AG04450 (cell line): ENCODE measurements around the gene ETV7. TPM values are rescaled to one million over a fixed set of nuclear protein-coding genes. Genes with fewer than 3 reads are reported as not detected.

Experiments used
- CTCF ChIA-PET: fragments of 300-600, 350-600 bp; formaldehyde crosslinking; extraction: SDS; loops from one replicate; lab custom pipeline; 2022; ENCODE audit warnings: antibody characterized with exemption, inconsistent platforms; lab: Charles Lee
- POLR2A ChIA-PET: fragments of 350-600 bp; formaldehyde crosslinking; extraction: SDS; loops from one replicate; lab custom pipeline; 2021; ENCODE audit warnings: antibody characterized with exemption, inconsistent platforms; lab: Yijun Ruan, JAX
- DNase-seq: peaks from one replicate; pipeline ENCODE4 v3.0.0-alpha.2; 2011; ENCODE audit warnings: low read depth, low spot score
- H3K27ac ChIP-seq: one replicate; pipeline ENCODE4 v1.5.1; 2012; ENCODE audit warnings: low read depth, low read length, control low read depth
- H3K27me3 ChIP-seq: one replicate; pipeline ENCODE4 v1.6.0; 2012; ENCODE audit warnings: low read length; ENCODE audit not compliant: control insufficient read depth, insufficient read depth
- H3K4me3 ChIP-seq: 2 replicates; pipeline ENCODE4 v1.5.1; 2011; ENCODE audit warnings: mild to moderate bottlenecking, low read depth, low read length, control low read depth
- H3K9me3 ChIP-seq: 2 replicates; pipeline ENCODE4 v1.5.1; 2012; ENCODE audit warnings: low read length; ENCODE audit not compliant: control insufficient read depth, insufficient read depth
- polyA plus RNA-seq: library from polyadenylated mRNA; depleted of rRNA; stranded (reverse); fragments of >200 nt; gene quantifications from 2 replicates; pipeline ENCODE4 v1.2.3, GENCODE V29; 2011
- TF ChIP-seq, protein P1 (sequence below): IDR thresholded peaks from 2 replicates; pipeline ENCODE4 v1.5.1; 2011; ENCODE audit warnings: low read depth, low read length, control low read depth, inconsistent platforms

ETV7 gene
- polyA plus RNA-seq, 1 experiment: 0.41 TPM

DNA sequence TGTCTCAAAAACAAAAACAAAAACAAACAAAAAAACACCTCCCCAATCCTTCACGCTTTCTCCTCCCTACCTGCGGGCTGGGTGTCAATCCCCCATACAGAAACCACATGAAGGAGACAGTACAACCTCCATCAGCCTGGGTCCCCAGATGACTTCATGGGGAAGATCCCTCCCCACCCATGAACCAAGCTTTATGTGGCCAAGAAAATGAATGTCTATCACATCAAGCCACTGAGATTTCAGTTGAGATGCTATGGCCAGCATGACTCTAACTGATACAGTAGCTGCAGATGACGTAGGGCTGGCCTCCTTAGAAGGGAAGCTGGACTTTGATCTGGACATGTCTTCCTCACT, 29.6 kb downstream of the ETV7 start:
- CTCF ChIA-PET: interaction anchor here (0.6 to 4.7 kb wide), 4 partner anchors 16 to 769 kb away, joined by 4 to 59 read pairs (median 22); no protein-coding TSS in a partner anchor
- Histone ChIP-seq H3K27ac (no peak overlapping the region), H3K4me3 (no peak overlapping the region), H3K27me3 (peaks cover 15% of the 10 kb centered on the region), H3K9me3 (no peaks in the 10 kb centered on the region)
- POLR2A ChIA-PET: no interaction called here
- TF ChIP-seq, protein P1, sequence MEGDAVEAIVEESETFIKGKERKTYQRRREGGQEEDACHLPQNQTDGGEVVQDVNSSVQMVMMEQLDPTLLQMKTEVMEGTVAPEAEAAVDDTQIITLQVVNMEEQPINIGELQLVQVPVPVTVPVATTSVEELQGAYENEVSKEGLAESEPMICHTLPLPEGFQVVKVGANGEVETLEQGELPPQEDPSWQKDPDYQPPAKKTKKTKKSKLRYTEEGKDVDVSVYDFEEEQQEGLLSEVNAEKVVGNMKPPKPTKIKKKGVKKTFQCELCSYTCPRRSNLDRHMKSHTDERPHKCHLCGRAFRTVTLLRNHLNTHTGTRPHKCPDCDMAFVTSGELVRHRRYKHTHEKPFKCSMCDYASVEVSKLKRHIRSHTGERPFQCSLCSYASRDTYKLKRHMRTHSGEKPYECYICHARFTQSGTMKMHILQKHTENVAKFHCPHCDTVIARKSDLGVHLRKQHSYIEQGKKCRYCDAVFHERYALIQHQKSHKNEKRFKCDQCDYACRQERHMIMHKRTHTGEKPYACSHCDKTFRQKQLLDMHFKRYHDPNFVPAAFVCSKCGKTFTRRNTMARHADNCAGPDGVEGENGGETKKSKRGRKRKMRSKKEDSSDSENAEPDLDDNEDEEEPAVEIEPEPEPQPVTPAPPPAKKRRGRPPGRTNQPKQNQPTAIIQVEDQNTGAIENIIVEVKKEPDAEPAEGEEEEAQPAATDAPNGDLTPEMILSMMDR: no peak
- no peak for DNase-seq

DNA sequence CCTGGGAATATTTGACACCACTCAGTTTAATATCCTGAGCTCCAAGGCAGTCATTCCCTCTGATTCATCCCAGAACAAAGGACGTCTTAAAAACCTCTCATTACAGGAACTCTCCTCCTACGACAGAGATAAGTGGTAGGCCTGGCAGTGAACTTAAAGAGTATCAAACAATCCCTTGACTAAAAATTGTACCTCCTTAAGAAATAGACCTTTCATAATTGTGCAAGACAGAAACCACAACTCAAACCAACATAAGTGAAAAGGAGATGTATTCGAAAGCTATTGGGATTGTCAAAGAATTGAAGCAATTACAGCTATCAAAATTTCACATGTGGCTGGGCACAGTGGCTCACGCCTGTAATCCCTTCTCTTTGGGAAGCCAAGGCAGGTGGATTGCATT, 31.6 kb downstream of the ETV7 start:
- ChIA-PET POLR2A (interaction anchor here (0.7 kb wide), 1 partner anchor 329 kb away, joined by 11 read pairs; no protein-coding TSS in a partner anchor), CTCF (interaction anchor here (0.9 to 2.7 kb wide), 2 partner anchors 15 to 232 kb away, joined by 6 to 16 read pairs; no protein-coding TSS in a partner anchor)
- no peak for DNase-seq
- Histone ChIP-seq H3K27me3 (peaks cover 14% of the 10 kb centered on the region), H3K27ac (no peak overlapping the region), H3K9me3 (no peaks in the 10 kb centered on the region), H3K4me3 (no peak overlapping the region)
- TF ChIP-seq, protein P1: no peak

DNA sequence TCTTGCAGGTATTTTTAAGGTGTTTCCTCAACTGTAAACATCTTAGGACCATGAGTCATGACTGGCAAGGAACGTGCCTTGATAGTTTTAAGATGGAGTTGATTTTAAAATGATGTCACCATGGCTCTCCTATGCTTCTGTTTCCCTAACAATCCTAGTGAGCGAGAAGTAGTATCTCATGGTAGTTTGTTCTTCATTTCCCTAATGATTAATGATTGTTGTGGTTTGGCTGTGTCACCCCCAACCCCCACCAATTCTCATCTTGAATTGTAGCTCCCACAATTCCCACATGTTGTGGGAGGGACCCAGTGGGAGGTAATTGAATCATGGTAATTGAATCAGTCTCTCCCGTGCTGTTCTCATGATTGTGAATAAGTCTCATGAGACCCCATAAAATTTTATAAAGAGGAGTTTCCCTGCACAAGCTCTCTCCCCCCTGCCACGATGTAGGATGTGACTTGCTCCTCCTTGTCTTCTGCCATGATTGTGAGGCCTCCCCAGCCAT, 34.0 kb downstream of the ETV7 start:
- POLR2A ChIA-PET: no interaction called here
- no peak overlapping the region for H3K4me3 ChIP-seq
- H3K27me3 ChIP-seq: peaks cover 11% of the 10 kb centered on the region
- DNase-seq: no peak
- no peak overlapping the region for H3K27ac ChIP-seq
- TF ChIP-seq, protein P1: no peak
- CTCF ChIA-PET: interaction anchor here (2.8 to 3.8 kb wide), 2 partner anchors 7 to 12 kb away, joined by 17 to 24 read pairs; no protein-coding TSS in a partner anchor
- H3K9me3 ChIP-seq: no peaks in the 10 kb centered on the region

DNA sequence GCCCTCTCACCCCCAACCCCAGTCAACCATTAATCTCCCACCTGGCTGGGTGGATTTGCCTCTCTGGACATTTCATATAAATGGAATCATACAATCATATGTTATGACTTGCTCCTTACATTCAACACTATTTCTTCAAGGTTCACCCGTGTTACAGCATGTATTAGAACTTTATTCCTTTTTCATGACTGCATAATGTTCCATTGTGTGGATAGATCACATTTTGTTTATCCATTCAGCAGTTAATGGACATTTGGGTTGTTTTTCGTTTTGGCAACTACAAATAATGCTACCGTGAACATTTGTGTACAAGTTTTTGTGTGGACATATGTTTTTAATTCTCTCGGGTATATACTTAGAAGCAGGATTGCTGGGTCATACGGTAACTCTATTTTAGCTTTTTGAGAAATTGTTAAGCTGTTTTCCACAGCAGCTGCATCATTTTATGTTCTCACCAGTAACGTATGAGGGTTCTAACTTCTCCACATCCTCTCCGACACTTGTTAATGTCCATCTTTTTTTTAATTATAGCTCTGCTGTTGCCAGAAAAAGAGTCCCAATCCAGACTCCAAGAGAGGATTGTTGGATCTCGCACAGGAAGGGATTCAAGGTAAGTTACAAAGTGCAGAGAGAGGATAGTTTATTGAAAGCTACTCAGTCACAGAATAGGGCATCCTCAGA, 34.9 kb downstream of the ETV7 start:
- DNase-seq: no peak
- Histone ChIP-seq H3K4me3 (no peak overlapping the region), H3K9me3 (no peaks in the 10 kb centered on the region), H3K27me3 (peaks cover 9% of the 10 kb centered on the region), H3K27ac (no peak overlapping the region)
- ChIA-PET CTCF (interaction anchor here (2.8 to 3.8 kb wide), 2 partner anchors 8 to 11 kb away, joined by 17 to 24 read pairs; no protein-coding TSS in a partner anchor), POLR2A (no interaction called here)
- TF ChIP-seq, protein P1: no peak
